HG03135 (cell line): ENCODE results near the gene ZNF664.
"Not testable (repeated sequence)": the region's sequence is repeated elsewhere in the genome, so short reads cannot be mapped to it uniquely, and the experiment has no call there.

Experiments
- ATAC-seq: cut with Tn5 transposase; IDR thresholded peaks from one replicate; pipeline ENCODE4 v1.9.1; 2021; ENCODE audit warnings: mild to moderate bottlenecking, moderate library complexity; ENCODE audit not compliant: unreplicated experiment

The ZNF664 gene

DNA sequence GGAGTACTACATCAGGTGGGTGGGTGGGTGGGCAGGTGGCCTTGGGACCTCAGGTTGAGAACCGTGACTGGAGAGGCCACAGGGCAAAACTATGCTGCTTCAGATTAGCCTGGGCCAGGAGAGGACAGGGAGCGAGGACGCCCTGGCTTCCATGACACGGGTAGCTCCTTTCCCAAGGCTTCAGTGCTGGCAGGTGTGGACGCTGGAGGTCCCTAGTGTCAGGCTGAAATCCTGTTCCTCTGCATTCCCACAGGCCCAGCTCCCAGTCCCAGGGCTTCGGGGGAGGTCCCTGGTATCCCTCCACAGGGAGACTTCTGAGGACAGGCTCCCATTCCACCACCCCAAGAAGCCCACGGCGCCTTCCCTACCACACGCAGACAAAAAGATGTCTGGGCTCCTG is 32.0 kb upstream of the ZNF664 start:
- ATAC-seq, result no peak

DNA sequence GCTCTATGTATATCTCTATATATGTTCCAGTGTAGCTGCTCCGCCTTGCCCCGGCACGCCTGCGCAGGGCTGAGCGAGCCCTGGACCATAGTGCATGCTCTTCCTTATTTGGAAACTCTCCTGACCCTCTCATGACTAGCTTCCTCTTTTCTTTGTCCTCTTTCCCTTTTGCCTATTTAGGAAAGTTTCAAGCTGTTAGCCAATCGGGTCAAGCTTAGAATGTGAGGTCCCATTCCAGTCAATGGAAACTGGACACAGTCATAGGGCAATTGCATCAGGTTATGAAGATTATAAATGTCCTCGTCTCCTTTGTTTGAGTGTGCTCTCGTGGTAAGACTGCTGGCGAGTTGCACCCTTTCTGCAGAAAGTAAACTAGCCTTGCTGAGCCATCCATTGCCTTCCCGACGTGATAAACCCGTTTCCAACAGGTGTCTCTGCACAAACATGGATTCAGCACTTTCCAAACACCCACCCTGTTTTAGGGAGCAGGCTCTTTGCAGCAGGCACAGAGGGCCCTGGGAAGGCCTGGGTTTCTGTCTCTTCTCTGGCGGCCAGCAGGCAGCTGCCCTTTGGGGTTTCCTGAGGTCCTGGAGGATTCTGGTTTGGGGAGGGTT is 31.3 kb upstream of the ZNF664 start:
- no peak for ATAC-seq

DNA sequence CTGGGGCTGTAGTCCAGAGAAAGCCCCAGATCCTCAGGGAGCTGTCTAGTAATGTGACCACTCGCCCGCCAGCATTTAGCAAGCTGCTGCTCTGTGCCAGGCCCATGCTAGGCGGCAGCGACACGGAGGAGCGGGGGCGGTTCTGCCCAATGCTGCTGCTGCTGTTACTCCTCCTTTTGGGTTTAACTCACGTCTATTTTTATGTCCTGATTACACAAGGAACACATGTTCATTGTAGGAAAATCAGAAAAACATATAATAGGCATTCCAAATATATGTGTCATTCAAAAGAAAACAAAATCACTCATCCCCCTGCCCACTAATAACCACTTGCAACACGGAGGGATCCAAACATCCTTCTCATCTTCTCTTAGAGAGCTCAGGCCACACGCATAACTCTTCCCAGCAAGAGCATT is 30.8 kb upstream of the ZNF664 start:
- ATAC-seq, result no peak

DNA sequence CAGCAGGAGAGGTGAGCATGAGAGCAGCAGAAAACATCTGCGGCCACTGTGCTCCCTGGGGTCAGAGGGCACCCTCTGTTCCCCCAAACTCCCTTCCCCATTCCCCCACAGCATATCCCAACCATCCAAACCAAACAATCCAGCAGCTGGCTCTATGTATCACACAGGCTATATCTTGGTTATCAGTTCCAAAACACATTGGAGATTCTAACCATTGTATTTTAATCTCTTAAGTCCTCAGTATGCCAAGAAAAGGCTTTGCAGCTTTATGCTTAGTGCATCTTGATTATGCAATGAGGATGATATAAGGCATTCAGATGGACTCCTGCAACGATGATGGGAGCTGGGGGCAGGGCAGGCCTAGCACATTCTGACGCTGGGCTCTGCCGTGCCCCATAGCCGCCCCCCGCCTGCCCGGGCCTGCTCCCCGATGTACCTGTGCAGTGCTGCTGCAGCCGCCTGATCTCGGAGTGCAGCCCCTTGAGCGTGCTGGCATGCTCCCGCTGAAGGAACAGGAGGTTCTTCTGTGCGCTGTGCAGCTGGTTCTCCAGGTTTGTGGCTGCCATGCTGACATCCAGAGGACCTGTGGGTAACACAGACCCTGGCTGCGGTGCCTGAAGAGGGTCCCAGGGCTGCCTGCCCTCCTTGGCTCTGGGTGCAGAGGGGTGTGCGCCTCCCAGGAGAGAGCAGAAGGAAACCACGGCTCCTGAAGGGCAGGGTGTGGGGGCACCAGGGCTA is 29.9 kb upstream of the ZNF664 start:
- no peak for ATAC-seq

DNA sequence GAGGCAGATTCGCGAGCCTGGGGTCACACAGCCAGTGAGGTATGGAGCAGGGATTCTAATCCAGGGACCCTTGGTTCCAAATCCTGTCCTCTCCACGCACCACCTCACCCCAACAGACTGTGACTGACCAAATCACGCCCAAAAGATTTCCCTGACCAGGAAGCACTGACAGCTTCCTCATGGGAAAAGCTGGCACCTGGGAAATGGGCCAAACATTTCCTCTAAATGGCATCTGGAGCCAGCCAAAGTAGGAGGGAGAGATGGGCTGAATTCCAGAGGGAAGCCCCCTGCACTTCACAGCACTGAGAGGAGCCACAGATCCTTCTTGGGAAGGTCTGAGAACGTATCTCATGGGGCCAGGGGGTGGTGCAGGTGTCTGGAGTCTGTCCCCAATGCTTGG is 29.2 kb upstream of the ZNF664 start:
- ATAC-seq, result no peak

DNA sequence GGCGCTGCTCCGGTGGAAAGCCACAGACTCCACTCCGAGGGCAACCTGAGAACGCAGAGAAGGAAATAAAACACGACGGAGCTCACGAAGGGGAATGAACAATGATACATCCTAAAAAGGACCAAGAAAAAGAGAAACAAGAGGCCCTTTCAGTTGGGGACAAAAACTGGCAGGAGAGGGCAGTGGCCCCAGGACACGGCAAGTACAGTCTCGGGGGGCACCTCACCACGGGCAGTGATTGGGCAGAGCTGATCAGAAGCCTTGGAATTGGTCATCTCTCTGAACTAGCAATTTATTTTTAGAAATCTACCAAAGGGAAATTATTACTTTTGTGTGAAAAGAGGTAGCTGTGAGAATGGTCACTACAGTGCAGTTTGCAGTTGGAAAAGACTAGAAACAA is 28.3 kb upstream of the ZNF664 start:
- ATAC-seq, result no peak

DNA sequence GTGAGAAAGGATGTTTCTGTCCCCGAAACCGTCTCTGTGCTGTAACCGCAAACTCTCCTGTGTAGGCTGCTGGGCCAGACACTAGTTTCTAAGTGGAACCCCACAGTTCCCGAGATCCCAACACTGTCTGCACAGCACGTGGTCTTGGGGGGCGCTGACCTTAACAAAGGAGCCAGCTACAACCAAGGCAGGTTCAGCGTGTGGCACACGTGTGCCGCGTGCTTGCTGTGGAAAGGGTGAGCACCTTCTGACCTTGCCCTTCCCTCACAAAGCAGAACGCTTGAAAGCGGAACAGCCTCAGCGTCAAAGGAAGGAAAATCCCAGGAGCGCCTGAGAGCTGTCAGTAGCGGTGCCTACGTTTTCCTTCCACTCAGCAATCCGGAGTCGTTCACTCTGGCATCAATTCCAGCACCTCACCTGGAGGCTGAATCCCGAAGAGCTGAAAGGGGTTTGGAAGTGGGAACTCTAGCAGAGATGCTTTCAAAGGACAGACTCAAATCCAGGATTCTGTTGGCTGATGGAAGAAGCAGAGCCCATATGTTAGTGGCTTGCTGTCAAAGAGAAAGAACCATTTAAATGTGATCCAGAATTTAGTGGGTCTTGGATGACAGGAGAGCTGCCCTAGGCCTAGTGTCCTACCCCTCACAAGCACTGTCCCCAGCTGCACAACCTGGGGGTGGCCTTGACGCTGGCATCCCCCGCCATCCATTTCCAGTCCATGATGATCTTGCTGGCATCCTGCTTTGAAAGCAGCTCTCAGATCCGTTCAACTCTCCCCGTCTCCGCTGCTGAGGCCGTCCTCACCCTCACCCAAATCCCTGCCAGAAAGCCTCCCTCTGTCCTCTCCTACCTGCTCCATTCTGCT is 27.5 kb upstream of the ZNF664 start:
- ATAC-seq, result no peak

DNA sequence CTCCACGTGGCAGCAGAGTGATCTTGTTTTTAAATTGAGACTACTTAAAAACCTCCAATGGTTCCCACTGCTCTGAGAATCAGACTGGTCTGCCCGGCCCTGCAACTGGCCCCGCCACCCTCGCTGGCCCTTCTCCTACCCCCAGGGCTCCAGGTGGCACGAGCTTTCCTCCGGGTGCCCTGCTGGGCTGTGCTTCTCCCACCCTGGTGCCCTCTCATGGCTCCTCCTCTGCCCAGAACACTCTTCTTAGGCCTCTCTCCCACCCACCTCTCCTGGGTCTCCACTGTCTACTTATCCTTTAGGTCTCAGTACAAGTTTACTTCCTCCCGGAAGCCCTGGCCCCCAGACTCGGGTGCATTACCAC is 26.9 kb upstream of the ZNF664 start:
- no peak for ATAC-seq

DNA sequence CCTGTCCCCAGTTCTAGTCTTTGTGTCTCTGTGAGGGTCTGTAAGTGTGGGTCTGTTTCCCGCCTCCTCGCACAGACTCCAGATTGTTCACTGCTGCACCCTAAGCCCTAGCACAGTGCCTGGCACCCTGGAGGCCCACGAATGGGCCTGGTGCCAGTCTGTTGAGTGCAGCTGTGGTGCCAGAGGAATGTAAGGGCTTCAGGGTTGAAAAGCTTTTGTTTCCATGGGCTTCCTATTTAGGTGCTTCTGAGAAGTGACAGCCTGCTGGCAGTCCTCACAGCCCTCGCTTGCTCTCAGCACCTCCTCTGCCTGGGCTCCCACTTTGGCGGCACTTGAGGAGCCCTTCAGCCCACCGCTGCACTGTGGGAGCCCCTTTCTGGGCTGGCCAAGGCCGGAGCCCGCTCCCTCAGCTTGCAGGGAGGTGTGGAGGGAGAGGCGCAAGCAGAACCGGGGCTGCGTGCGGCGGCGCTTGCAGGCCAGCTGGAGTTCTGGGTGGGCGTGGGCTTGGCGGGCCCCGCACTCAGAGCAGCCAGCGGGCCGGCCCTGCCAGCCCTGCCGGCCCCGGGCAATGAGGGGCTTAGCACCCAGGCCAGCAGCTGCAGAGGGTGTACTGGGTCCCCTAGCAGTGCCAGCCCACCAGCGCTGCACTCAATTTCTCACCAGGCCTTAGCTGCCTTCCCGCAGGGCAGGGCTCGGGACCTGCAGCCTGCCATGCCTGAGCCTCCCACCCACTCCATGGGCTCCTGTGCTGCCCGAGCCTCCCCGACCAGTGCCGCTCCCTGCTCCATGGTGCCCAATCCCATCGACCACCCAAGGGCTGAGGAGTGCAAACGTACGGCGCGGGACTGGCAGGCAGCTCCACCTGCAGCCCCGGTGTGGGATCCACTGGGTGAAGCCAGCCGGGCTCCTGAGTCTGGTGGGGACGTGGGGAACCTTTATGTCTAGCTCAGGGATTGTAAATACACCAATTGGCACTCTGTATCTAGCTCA is 26.2 kb upstream of the ZNF664 start:
- not testable (repeated sequence) for ATAC-seq

DNA sequence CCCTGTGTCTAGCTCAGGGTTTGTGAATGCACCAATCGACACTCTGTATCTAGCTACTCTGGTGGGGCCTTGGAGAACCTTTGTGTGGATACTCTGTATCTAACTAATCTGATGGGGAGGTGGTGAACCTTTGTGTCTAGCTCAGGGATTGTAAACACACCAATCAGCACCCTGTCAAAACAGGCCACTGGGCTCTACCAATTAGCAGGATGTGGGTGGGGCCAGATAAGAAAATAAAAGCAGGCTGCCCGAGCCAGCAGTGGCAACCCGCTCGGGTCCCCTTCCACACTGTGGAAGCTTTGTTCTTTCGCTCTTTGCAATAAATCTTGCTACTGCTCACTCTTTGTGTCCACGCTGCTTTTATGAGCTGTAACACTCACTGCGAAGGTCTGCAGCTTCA is 25.5 kb upstream of the ZNF664 start:
- ATAC-seq, result not testable (repeated sequence)

DNA sequence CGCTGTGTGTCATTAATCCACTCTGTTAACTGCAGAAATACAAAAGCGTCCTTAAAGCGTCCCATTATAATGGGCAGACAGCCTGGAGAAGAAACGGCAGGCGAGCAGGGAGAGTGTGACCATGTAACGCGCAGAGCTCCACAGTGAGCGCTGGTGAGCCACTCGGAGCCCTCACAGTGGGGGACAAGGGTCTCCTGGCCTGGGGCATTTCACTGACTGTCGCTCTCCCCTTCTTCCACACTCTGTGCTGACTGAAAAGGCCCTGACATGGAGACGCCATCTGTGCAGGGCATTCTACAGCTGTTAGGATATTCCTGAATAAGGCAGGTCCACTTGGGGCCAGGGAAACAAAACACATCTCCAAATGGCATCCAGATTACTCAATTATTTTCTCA is 24.6 kb upstream of the ZNF664 start:
- no peak for ATAC-seq

DNA sequence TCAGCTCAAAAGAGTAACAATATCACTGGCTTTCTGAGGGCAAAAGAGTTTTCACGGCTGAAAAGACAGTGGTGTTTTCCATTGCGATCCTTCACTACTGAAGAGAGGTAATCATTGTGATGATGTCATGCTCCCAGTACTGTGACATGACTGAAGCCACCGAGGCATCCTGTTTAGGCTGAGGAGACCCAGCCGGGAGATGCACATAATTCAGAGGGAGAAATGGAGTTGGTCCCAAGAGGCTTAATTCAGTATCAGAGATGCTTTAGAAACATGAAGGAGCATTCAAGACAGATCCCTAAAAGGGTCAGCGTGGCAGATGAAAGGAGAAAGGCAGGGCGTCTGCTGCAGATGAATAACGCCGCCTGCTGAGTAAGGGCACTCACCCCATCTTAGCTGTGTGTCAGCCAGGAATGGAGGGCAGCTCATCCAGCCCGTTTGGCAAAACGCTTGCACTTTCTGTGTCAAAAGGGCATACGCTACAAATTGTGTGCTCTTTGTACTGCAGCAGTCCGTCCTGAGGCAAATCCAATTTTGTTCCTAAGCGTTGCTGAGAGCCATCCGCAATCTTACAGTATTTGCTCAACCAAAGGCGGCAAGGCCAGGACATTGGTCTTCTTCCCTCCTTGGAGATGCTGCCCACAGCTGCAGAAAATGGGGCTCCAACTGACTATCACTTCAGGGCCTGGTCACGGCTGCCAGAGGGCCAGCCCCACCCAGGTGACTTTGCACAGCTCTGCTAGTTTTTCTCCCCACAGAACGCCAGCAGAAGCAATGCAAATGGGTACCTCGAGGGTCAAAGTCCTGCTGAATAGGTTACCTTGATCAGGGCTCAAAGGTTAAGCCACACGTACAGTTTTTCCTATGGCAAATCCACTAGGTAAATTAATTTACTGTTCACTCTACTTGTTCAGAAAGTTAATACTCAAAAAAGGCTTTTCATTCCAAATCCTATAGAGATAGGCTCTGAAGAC is 23.9 kb upstream of the ZNF664 start:
- ATAC-seq, result no peak

DNA sequence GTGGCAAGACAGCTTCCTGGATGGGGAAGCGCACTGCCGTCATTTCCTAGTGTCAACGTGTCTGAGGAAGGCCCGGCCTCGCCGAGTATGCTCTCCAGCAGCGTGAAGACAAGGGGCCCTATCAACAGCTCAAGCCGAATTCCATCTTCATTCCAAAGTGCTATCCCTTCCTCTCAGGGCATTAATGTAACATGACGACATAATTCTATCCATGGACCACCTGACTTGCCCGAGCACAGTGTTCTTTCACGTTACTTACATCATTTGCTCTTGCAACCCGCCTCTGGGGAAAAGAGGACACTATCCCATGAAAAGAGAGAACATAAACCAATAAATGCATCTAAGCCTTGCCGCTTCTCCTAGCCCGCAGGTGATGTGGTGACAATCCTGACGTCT is 23.2 kb upstream of the ZNF664 start:
- ATAC-seq, result no peak

DNA sequence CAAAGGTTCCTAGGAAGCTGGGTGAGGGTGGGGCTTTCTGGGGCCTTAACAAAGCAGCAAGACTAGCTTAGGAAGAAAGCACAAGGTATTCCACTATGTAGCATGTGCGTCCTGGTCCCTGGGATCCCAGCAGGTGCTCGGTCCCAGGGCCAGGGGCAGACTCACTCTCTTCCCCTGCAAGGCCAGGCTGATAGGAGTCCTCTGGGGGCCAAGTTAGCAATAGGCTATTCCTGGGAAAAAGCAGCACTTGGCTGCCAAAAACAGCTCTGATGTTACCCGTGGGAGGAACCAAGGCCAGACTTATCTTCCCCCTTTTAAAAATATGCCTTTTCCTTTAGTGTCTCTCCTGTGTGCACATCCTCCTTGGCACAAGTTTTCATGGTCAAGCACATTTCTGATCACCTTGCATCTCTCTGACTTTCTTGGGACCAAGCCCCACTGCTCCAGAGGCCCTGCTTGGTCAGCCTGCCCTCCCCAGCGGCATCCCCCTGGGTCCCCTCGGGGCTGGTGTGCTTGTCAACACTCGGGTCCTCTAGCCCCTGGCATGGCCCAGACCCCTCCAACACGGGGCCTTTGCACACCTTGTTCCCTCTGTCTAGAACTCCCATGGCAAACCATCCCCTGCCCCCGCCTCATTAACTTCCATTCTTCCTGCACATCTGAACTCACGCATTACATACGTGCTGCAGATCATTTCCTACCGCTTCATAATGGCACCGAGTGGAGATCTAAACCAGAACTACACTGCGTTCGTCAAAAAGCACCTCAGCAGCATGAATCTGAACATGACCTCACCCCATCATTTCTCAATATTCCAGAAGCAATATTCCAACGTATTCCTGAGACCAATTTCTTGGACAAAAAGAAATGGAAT is 22.3 kb upstream of the ZNF664 start:
- no peak for ATAC-seq

DNA sequence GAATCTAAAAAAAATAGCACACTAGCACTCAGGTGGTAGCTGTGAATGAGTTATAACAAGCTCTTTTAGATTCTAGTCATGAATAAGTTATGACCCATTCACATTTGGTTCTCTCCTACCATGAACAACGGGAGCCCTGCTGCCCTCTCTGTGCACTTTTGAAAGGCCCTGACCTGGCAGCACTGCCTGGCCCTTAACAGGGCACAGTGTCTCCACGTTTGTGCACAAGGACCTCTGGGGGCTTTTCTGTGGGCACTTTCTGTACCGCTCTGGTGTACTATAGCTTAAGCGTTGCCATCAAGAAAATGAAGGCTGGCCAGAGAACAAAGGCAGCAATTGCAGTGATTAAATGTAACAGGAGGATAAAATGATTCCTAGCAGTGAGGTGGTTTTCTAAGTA is 21.5 kb upstream of the ZNF664 start:
- no peak for ATAC-seq

DNA sequence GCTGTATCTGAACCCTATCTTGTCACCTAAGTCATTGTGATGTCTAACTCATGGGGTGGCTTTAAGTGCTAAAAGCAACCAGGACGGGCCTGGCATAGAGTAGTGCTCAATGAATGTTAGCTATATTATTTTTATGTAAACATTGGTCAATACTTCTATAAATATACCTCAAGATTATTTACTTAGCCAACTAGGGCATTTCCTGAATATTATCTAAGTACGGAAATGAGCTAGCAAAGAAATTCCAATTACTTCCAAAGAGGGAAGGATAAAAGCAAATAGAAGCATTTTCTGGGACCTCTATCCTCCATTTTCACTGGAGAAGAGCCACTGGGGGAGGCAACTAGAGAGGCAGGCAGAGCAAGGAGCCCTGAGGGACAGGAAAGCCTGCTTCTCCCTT is 21.0 kb upstream of the ZNF664 start:
- no peak for ATAC-seq

DNA sequence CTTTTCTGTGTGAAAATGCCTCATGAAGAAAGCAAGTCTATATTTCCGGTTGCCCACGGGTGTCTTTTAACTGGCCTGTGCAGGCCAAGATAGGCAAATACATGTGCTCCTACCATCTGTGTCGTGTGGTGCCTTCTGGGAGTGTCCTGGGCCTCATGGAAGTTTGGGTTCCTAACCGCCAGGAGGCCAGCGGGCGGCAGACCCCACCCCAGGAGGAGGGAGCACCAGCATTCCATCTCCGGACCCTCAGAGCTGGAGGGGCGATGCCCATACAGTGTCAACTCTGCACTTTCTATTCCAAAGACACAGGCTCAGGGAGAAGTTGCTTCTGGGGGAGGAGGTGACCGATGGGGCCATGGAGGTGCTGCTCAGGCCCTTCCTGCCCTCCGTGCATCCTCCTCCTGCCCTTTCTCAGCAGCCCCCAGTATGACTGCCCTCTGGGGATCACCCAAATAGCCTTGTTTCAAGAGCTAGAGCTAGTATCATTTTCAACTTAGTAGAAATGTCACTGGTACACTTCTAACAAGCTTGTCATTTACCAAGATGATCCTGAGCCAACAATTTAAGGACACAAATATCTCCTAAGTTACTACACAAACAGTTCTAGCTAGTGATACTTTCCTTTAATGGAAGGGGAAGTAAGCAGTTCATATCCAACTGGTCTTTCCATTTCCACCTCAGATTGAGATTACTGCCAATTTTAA is 18.2 kb upstream of the ZNF664 start:
- ATAC-seq, result no peak

DNA sequence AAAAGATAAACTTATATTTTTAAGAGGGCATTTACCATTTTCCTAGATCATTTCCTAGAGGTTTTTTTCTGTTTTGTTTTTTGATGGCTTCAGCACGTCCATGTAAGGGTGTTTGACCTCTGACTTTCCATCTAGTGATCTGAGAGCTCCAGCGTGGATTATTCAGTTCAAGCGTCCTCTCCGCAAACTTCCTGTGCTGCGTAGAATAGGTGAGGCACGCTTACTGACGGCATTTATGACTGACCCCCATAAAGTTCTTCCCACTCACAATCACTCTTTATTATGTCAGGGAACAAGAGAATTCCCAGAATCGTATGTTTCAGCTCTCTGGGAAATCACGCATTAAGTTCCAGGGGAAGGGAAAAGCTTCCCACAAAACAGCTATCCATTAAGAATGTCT is 16.8 kb upstream of the ZNF664 start:
- no peak for ATAC-seq
